ENCODE measurements around the gene COPG2. TPM values are rescaled to one million over a fixed set of nuclear protein-coding genes. Genes with fewer than 3 reads are reported as not detected.

COPG2 gene
- total and polyA plus RNA-seq, 2 donors (not counting 3 experiments of a cell fraction or from before 2014, with no cell fraction given): 9.4 to 11.6 TPM

DNA sequence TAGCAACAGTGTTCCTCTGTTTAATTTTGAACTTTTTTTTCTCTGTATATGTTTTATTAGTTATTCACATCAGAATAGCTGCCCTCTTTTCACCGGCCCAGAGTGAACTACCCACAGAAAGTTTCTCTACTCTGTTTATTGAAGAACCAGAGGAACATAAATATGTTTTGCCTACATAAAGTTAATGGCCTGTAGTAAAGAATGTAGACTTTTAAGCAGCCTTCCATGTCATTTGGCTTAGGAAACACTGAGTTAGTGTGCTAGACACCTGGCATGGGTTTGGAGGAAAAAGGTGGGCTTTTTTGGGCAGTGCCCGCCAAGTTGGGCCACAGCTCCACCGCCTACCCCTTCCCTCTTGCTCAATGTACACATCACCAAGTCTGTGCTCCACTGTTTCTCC, 185.5 kb downstream of the COPG2 start:
- no peak overlapping the region for H3K27ac ChIP-seq (ENCODE audit: insufficient read depth, low read depth, low read length)
- peaks cover 2 to 7% of the 10 kb centered on the region in 2 experiments for H3K27me3 ChIP-seq (ENCODE audit: control insufficient read depth in 2 of 2, insufficient read depth in 2 of 2, low read length in 2 of 2)
- FAIRE-seq: no peak
- no peak for TF ChIP-seq MYC (IDR thresholded peaks at IDR 0.05; ENCODE audit: low read depth, low read length)
- no peak for TF ChIP-seq JUN (IDR thresholded peaks at IDR 0.05; ENCODE audit: borderline replicate concordance, insufficient read depth, insufficient read length, low read depth)
- no peak for TF ChIP-seq CTCF (IDR thresholded peaks at IDR 0.05; ENCODE audit: extremely low read depth in 1 of 2, insufficient read depth in 1 of 2, low read depth in 1 of 2, low read length in 2 of 2)
- no peak for TF ChIP-seq EZH2 (IDR thresholded peaks at IDR 0.05; ENCODE audit: borderline replicate concordance, low read depth, low read length, severe bottlenecking)
- TF ChIP-seq GATA2 (IDR thresholded peaks at IDR 0.05; ENCODE audit: insufficient read depth, insufficient read length, low read depth, low read length): no peak
- no peak for TF ChIP-seq POLR2AphosphoS5 (IDR thresholded peaks at IDR 0.05; ENCODE audit: insufficient read depth, low read depth, low read length)
- TF ChIP-seq, protein P1, sequence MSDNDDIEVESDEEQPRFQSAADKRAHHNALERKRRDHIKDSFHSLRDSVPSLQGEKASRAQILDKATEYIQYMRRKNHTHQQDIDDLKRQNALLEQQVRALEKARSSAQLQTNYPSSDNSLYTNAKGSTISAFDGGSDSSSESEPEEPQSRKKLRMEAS (IDR thresholded peaks at IDR 0.05; ENCODE audit: insufficient read depth, insufficient read length): no peak
- no peak for TF ChIP-seq POLR2A (IDR thresholded peaks at IDR 0.05; ENCODE audit: low read depth, low read length)
- TF ChIP-seq FOS (IDR thresholded peaks at IDR 0.05; ENCODE audit: borderline replicate concordance, insufficient read depth, low read length): no peak
- POLR2A ChIA-PET: no interaction called here
- BruUV-seq (replicated peaks): no TSS peak
- H3K9me3 ChIP-seq (replicated peaks; ENCODE audit: control insufficient read depth, insufficient read depth, low read length): no peaks in the 10 kb centered on the region
- no peaks in the 10 kb centered on the region for H4K20me1 ChIP-seq (replicated peaks; ENCODE audit: control insufficient read depth, extremely low read depth, insufficient read depth, low read length)
- H3K79me2 ChIP-seq (ENCODE audit: control insufficient read depth, insufficient read depth, low read length): no peaks in the 10 kb centered on the region
- dilution Hi-C loops (cut with MboI; ENCODE audit: extremely low pct_ligation_motif_present, low sequenced_read_pairs): no loop called here
- H2AFZ ChIP-seq (ENCODE audit: low read depth, low read length): no peak overlapping the region
- no peak for DNase-seq (ENCODE audit: low read depth, low spot score)
- H3K4me1 ChIP-seq (ENCODE audit: control insufficient read depth, extremely low read depth, insufficient read depth, low read length): peaks cover 9% of the 10 kb centered on the region
- no peak overlapping the region for H3K4me3 ChIP-seq (replicated peaks in 1 of 3; ENCODE audit: insufficient read depth in 1 of 3, low read depth in 1 of 3, low read length in 3 of 3)
- H3K9ac ChIP-seq (replicated peaks; ENCODE audit: extremely low read depth, insufficient read depth, low read length): no peak overlapping the region
- intact Hi-C loops (cut with micrococcal nuclease): no loop called here
- H3K9me1 ChIP-seq (replicated peaks; ENCODE audit: control insufficient read depth, extremely low read depth, insufficient read depth, low read length): no peaks in the 10 kb centered on the region
- H3K4me2 ChIP-seq (ENCODE audit: insufficient read depth, low read length): no peak overlapping the region
- no peaks in the 10 kb centered on the region for H3K36me3 ChIP-seq (ENCODE audit: control insufficient read depth in 2 of 2, extremely low read depth in 1 of 2, insufficient read depth in 2 of 2, low read length in 2 of 2)
- CTCF ChIA-PET: interaction anchor here (1.0 kb wide), 1 partner anchor 196 kb away, joined by 3 read pairs; no protein-coding TSS in a partner anchor
